ENCODE results near the gene SQOR.
A peak's percentile ranks its signal among the peaks of the same experiment; 100 is the strongest.

Gene SQOR

GRCh38 chr15:45660231-45660979 is 25.6 kb downstream of the SQOR start:
- DNase-seq (ENCODE audit: low spot score) = no peak

- DNase-seq (ENCODE audit: low spot score) = no peak
Observed at GRCh38 chr15:45662375-45662774, 27.5 kb downstream of the SQOR start.

GRCh38 chr15:45664451-45664850 is 29.6 kb downstream of the SQOR start:
- DNase-seq (ENCODE audit: low spot score) = no peak

GRCh38 chr15:45665261-45665660 is 30.4 kb downstream of the SQOR start:
- no peak for DNase-seq (ENCODE audit: low spot score)

GRCh38 chr15:45666119-45666875 is 31.5 kb downstream of the SQOR start:
- DNase-seq (ENCODE audit: low spot score) = no peak

- DNase-seq (ENCODE audit: low spot score) = no peak
Observed at GRCh38 chr15:45667002-45667401, 32.2 kb downstream of the SQOR start.

GRCh38 chr15:45668386-45668785 is 33.6 kb downstream of the SQOR start:
- DNase-seq (ENCODE audit: low spot score) = no peak

GRCh38 chr15:45669422-45669821 is 34.6 kb downstream of the SQOR start:
- no peak for DNase-seq (ENCODE audit: low spot score)

GRCh38 chr15:45670091-45670490 is 35.3 kb downstream of the SQOR start:
- no peak for DNase-seq (ENCODE audit: low spot score)

GRCh38 chr15:45670511-45670910 is 35.7 kb downstream of the SQOR start:
- no peak for DNase-seq (ENCODE audit: low spot score)

GRCh38 chr15:45674677-45675076 is 39.8 kb downstream of the SQOR start:
- DNase-seq (ENCODE audit: low spot score) = no peak

GRCh38 chr15:45677797-45678196 is 43.0 kb downstream of the SQOR start:
- no peak for DNase-seq (ENCODE audit: low spot score)

GRCh38 chr15:45678459-45679178 is 43.8 kb downstream of the SQOR start:
- DNase-seq (ENCODE audit: low spot score) = no peak

- DNase-seq (ENCODE audit: low spot score) = no peak
Observed at GRCh38 chr15:45684533-45684932, 49.7 kb downstream of the SQOR start.

- DNase-seq (ENCODE audit: low spot score) = no peak
Observed at GRCh38 chr15:45689616-45690015, 54.8 kb downstream of the SQOR start.

- DNase-seq (ENCODE audit: low spot score) = no peak
Observed at GRCh38 chr15:45690581-45691260, 55.9 kb downstream of the SQOR start.

- no peak for DNase-seq (ENCODE audit: low spot score)
Observed at GRCh38 chr15:45701108-45701507, 66.3 kb downstream of the SQOR start.

- DNase-seq (ENCODE audit: low spot score) = no peak
Observed at GRCh38 chr15:45702041-45702440, 67.2 kb downstream of the SQOR start.

GRCh38 chr15:45703670-45704328 is 69.0 kb downstream of the SQOR start:
- DNase-seq (ENCODE audit: low spot score) = no peak

GRCh38 chr15:45704329-45705249 is 69.8 kb downstream of the SQOR start:
- peak; percentile 29 for DNase-seq (ENCODE audit: low spot score)
